Measurements from ENCODE around the gene LAMB4. TPM values are rescaled to one million over a fixed set of nuclear protein-coding genes. Genes with fewer than 3 reads are reported as not detected.

LAMB4 gene
- total RNA-seq, 1 donor from 2014 or later: not detected

DNA sequence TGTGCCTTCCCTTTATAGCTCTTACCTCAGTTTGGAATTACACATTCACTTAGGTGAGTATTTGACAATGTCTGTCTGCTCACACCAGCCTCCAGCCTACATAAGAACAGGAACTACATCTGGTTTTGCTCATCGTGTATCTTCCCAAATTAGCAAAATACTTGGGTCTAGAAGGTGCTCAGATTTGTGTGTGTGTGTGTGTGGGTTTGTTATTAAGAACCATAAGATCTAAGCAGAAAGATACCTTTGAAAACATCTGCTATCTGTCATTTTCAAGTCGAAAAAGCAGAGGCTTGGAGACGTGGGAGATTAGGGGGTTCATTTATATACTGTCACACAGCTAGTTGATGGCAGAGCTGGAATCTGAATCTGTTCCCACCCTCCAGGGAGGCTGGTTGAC lies 14.8 kb upstream of the LAMB4 start:
- H3K4me1 Mint-ChIP-seq: no peaks in the 10 kb centered on the region
- H3K27ac Mint-ChIP-seq: no peak overlapping the region
- H3K36me3 Mint-ChIP-seq (ENCODE audit: low read depth): no peaks in the 10 kb centered on the region
- ChIA-PET POLR2A (interaction anchor here (0.6 kb wide), 1 partner anchor 37 kb away, joined by 4 read pairs; no protein-coding TSS in a partner anchor), CTCF (interaction anchor here (1.2 to 4.4 kb wide), 11 partner anchors 8 to 681 kb away, joined by 3 to 86 read pairs (median 6); no protein-coding TSS in a partner anchor)
- DNase-seq (no peak), ATAC-seq (ENCODE audit: low read depth) (no peak)
- H3K9me3 Mint-ChIP-seq: no peaks in the 10 kb centered on the region
- intact Hi-C loops (cut with micrococcal nuclease): loop anchor here (5.0 to 10.0 kb wide), 3 partner anchors 140 to 683 kb away; partner anchors contain the start of gene LAMB1
- TF ChIP-seq, protein P1, sequence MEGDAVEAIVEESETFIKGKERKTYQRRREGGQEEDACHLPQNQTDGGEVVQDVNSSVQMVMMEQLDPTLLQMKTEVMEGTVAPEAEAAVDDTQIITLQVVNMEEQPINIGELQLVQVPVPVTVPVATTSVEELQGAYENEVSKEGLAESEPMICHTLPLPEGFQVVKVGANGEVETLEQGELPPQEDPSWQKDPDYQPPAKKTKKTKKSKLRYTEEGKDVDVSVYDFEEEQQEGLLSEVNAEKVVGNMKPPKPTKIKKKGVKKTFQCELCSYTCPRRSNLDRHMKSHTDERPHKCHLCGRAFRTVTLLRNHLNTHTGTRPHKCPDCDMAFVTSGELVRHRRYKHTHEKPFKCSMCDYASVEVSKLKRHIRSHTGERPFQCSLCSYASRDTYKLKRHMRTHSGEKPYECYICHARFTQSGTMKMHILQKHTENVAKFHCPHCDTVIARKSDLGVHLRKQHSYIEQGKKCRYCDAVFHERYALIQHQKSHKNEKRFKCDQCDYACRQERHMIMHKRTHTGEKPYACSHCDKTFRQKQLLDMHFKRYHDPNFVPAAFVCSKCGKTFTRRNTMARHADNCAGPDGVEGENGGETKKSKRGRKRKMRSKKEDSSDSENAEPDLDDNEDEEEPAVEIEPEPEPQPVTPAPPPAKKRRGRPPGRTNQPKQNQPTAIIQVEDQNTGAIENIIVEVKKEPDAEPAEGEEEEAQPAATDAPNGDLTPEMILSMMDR (IDR thresholded peaks at IDR 0.05): no peak
- H3K27me3 Mint-ChIP-seq: peaks cover 4% of the 10 kb centered on the region
- no peak overlapping the region for H3K4me3 Mint-ChIP-seq

DNA sequence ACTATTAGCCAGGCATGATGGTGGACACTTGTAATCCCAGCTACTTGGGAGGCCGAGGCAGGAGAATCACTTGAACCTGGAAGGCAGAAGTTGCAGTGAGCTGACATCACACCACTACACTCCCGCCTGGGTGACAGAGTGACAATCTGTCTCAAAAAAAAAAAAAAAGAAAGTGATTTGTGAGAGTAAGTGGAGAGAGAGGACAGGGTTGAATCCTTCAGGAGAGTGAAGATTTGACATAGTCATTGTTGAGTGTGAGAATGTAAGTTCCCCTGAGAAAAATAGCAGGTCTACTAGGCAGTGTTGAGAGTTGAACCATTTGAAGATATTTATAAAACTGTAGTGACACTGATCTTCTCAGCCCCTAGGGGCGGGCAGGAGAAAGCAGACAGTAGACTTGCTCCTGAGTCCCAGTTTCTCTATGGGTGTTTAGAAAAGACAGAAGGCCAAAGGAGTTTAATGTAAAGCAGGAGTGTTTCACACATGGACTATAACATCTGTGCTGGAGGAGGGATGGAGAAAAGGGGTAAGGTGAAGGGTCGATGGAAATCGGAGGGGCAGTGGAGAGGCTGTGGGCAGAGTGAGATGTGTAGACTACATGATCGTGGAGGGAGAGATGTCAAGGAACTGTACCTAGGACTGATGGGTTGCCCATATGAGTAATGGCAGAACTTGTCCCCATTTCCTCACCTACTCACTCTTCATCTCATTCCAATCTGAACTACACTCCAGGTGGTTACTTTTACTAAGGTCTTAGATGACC lies 13.7 kb upstream of the LAMB4 start:
- TF ChIP-seq, protein P1 (IDR thresholded peaks at IDR 0.05): no peak
- Mint-ChIP-seq H3K27me3 (peaks cover 4% of the 10 kb centered on the region), H3K9me3 (no peaks in the 10 kb centered on the region), H3K27ac (no peak overlapping the region), H3K36me3 (ENCODE audit: low read depth) (no peaks in the 10 kb centered on the region), H3K4me1 (no peaks in the 10 kb centered on the region), H3K4me3 (no peak overlapping the region)
- POLR2A ChIA-PET: interaction anchor here (0.7 kb wide), 1 partner anchor 27 kb away, joined by 5 read pairs; no protein-coding TSS in a partner anchor
- intact Hi-C loops (cut with micrococcal nuclease): loop anchor here (10.0 kb wide), 2 partner anchors 139 to 219 kb away; partner anchors contain the start of gene LAMB1
- ATAC-seq (ENCODE audit: low read depth) (no peak), DNase-seq (no peak)
- CTCF ChIA-PET: interaction anchor here (3.9 to 4.4 kb wide), 2 partner anchors 31 to 35 kb away, joined by 39 to 86 read pairs; no protein-coding TSS in a partner anchor

DNA sequence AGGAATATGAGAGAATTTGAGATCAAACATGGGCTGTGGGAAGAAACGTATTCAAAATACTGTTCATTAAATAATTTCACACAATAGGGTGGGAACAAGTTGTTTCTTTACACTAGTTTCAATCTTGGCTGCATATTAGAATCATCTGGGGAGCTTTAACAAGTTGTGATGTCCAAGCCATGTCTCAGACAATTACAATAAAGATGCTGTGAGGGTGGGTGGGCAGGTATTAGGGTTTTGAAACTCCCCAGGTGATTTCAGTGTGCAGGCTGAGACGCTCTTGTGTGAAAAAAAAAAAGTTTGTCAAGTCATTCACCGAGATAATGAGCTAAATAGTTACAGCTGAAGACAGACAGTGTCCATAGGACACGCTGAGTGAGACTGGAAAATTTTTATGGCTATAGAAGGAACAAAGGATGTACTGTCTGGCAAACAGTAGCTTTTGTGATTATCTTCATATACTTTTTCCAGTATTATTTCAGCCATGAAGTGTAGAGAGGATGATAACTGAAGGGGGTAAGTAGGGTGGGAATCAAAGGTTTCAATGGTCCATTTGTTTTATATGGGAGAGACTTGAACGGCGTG lies 12.6 kb upstream of the LAMB4 start:
- H3K9me3 Mint-ChIP-seq: no peaks in the 10 kb centered on the region
- no peaks in the 10 kb centered on the region for H3K4me1 Mint-ChIP-seq
- no peaks in the 10 kb centered on the region for H3K36me3 Mint-ChIP-seq (ENCODE audit: low read depth)
- CTCF ChIA-PET: interaction anchor here (4.4 kb wide), 1 partner anchor 34 kb away, joined by 39 read pairs; no protein-coding TSS in a partner anchor
- intact Hi-C loops (cut with micrococcal nuclease): loop anchor here (10.0 kb wide), 2 partner anchors 138 to 218 kb away; partner anchors contain the start of gene LAMB1
- ATAC-seq (ENCODE audit: low read depth) (no peak), DNase-seq (no peak)
- no peak overlapping the region for H3K27ac Mint-ChIP-seq
- peaks cover 4% of the 10 kb centered on the region for H3K27me3 Mint-ChIP-seq
- TF ChIP-seq, protein P1 (IDR thresholded peaks at IDR 0.05): no peak
- no peak overlapping the region for H3K4me3 Mint-ChIP-seq
- POLR2A ChIA-PET: no interaction called here

DNA sequence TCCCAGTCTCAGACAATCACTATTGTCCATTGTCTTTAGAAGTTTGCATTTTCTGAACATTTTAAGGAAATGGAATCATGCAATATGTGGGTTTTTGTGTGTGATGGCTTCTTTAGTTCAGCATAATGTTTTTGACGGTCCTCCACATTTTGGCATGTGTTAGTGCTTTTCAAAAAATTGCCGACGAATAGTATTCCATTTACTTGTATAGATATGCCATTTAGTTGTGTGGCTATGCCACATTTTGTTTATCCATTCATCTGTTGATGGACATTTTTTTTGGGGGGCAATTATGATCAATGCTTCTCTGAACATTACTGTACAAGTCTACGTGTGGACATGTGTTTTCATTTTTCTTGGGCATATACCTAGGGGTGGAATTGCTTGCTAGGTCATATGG lies 12.0 kb upstream of the LAMB4 start:
- Mint-ChIP-seq H3K4me1 (no peaks in the 10 kb centered on the region), H3K4me3 (no peak overlapping the region), H3K36me3 (ENCODE audit: low read depth) (no peaks in the 10 kb centered on the region), H3K27ac (no peak overlapping the region), H3K27me3 (peaks cover 4% of the 10 kb centered on the region), H3K9me3 (no peaks in the 10 kb centered on the region)
- TF ChIP-seq, protein P1 (IDR thresholded peaks at IDR 0.05): no peak
- ChIA-PET POLR2A (no interaction called here), CTCF (no interaction called here)
- DNase-seq (no peak), ATAC-seq (ENCODE audit: low read depth) (no peak)
- intact Hi-C loops (cut with micrococcal nuclease): loop anchor here (10.0 kb wide), 2 partner anchors 137 to 217 kb away; partner anchors contain the start of gene LAMB1

DNA sequence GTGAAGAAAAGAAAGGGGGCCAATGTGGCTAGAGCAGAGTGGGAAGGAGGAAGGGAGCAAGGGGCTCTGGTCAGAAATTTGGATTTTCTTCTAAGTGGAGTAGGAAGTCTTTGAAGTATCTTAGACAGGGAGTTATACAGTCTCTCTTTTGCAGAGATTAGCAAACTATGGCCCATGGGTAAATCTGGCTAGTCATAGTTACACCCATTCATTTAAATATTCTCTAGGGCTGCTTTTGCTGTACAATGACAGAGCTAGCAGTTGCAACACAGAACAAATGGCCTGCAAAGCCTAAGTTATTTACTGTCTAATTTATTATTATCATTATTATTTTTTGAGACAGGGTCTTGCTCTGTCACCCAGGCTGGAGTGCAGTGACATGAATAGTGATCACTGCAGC lies 10.5 kb upstream of the LAMB4 start:
- no peaks in the 10 kb centered on the region for H3K27me3 Mint-ChIP-seq
- POLR2A ChIA-PET: no interaction called here
- DNase-seq: no peak
- intact Hi-C loops (cut with micrococcal nuclease): loop anchor here (10.0 kb wide), 2 partner anchors 136 to 216 kb away; partner anchors contain the start of gene LAMB1
- CTCF ChIA-PET: interaction anchor here (1.1 kb wide), 1 partner anchor 31 kb away, joined by 3 read pairs; no protein-coding TSS in a partner anchor
- no peak for ATAC-seq (ENCODE audit: low read depth)
- TF ChIP-seq, protein P1 (IDR thresholded peaks at IDR 0.05): no peak
- no peaks in the 10 kb centered on the region for H3K36me3 Mint-ChIP-seq (ENCODE audit: low read depth)
- H3K4me3 Mint-ChIP-seq: no peak overlapping the region
- no peak overlapping the region for H3K27ac Mint-ChIP-seq
- H3K9me3 Mint-ChIP-seq: no peaks in the 10 kb centered on the region
- peaks cover 11% of the 10 kb centered on the region for H3K4me1 Mint-ChIP-seq

Data from activated B cell treated with CpG ODN at 0.5 μM for 24 hours (primary cell).